ENCODE measurements around the gene TSSC4. TPM values are rescaled to one million over a fixed set of nuclear protein-coding genes. Genes with fewer than 3 reads are reported as not detected.

Gene TSSC4
- total RNA-seq, 2 experiments from 2014 or later: 40.4 to 50.9 TPM

DNA sequence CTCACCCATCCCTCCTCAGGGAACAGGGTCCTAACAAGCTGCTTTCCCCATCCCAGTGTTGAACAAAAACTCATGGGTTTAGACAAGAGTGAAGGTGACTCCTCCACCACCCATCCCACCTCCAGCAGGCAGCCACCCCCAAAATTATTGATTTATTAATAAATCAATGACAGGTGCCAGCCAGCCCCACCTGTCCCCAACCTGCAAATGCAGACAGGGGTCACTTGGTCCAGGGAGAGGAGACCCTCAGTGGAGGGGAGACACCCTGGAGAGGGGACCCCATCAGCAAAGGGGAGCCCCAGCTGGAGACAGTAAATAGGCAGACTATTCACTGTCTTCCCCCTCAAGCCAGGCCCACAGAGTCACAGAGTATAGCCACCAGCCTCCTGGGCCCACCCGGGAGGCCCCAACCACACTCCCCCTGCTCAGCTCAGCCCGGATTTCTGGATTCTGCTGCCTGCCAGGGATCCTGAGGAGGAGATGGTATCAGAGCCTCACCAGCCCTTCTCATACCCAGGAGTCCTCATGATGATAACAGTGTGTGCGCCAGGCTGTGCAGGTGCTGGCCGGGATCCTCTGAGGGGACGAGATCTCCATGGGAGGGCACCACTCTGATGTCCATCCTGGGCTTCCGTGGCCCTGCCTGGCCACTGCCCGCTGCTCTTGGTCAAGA, 32.2 kb upstream of the TSSC4 start:
- no peaks in the 10 kb centered on the region for H3K9me2 ChIP-seq (ENCODE audit: insufficient read depth, low read length)
- no peak overlapping the region for H3K4me3 ChIP-seq (ENCODE audit: low read depth, low read length, poor library complexity, severe bottlenecking)
- BruUV-seq (replicated peaks): no TSS peak
- H3K27ac ChIP-seq (ENCODE audit: low read depth, low read length, poor library complexity, severe bottlenecking): no peak overlapping the region
- H3K9me3 ChIP-seq (ENCODE audit: low read length): no peaks in the 10 kb centered on the region
- intact Hi-C loops (cut with micrococcal nuclease; ENCODE audit: unreplicated experiment): no loop called here
- DNase-seq (ENCODE audit: low spot score): no peak
- TF ChIP-seq, protein P1, sequence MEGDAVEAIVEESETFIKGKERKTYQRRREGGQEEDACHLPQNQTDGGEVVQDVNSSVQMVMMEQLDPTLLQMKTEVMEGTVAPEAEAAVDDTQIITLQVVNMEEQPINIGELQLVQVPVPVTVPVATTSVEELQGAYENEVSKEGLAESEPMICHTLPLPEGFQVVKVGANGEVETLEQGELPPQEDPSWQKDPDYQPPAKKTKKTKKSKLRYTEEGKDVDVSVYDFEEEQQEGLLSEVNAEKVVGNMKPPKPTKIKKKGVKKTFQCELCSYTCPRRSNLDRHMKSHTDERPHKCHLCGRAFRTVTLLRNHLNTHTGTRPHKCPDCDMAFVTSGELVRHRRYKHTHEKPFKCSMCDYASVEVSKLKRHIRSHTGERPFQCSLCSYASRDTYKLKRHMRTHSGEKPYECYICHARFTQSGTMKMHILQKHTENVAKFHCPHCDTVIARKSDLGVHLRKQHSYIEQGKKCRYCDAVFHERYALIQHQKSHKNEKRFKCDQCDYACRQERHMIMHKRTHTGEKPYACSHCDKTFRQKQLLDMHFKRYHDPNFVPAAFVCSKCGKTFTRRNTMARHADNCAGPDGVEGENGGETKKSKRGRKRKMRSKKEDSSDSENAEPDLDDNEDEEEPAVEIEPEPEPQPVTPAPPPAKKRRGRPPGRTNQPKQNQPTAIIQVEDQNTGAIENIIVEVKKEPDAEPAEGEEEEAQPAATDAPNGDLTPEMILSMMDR (conservative IDR thresholded peaks at IDR 0.05; ENCODE audit: low read length): no peak
- no peak for TF ChIP-seq EZH2phosphoT487 (IDR thresholded peaks at IDR 0.05; ENCODE audit: borderline replicate concordance, low read depth, low read length)
- H3K4me1 ChIP-seq (ENCODE audit: insufficient read depth, low read length, poor library complexity, severe bottlenecking): no peaks in the 10 kb centered on the region
- ChIA-PET POLR2A (no interaction called here), CTCF (ENCODE audit: unreplicated experiment) (no interaction called here)
- H3K4me2 ChIP-seq (ENCODE audit: low read length): no peak overlapping the region
- no peaks in the 10 kb centered on the region for H3K36me3 ChIP-seq (ENCODE audit: insufficient read depth, low read length)
- H2AFZ ChIP-seq (ENCODE audit: low read length): no peak overlapping the region
- H4K20me1 ChIP-seq (ENCODE audit: insufficient read depth, low read length): no peaks in the 10 kb centered on the region
- no peaks in the 10 kb centered on the region for H3K79me2 ChIP-seq (ENCODE audit: insufficient read depth, low read depth, low read length)

DNA sequence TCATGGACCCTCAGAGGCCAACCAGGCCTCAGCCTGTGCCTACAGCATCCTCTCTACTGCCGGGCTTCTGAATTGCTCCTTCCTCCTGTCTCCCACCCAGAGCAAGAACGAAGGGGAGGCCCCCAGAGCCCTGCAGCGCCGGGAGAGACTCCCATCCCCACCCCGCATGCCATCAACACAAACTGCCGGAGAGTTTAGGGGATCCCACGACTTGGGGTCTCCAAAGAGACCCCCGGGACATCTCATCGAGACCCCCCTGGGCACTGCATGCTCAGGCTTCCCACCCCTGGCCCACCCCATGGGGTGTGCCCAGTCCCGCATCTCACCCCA, 31.7 kb upstream of the TSSC4 start:
- Histone ChIP-seq H3K9me3 (ENCODE audit: low read length) (no peaks in the 10 kb centered on the region), H3K36me3 (ENCODE audit: insufficient read depth, low read length) (no peaks in the 10 kb centered on the region), H3K4me2 (ENCODE audit: low read length) (no peak overlapping the region), H4K20me1 (ENCODE audit: insufficient read depth, low read length) (no peaks in the 10 kb centered on the region), H3K27ac (ENCODE audit: low read depth, low read length, poor library complexity, severe bottlenecking) (no peak overlapping the region), H3K4me3 (ENCODE audit: low read depth, low read length, poor library complexity, severe bottlenecking) (no peak overlapping the region), H3K4me1 (ENCODE audit: insufficient read depth, low read length, poor library complexity, severe bottlenecking) (no peaks in the 10 kb centered on the region), H3K79me2 (ENCODE audit: insufficient read depth, low read depth, low read length) (no peaks in the 10 kb centered on the region), H3K9me2 (ENCODE audit: insufficient read depth, low read length) (no peaks in the 10 kb centered on the region), H2AFZ (ENCODE audit: low read length) (no peak overlapping the region)
- BruUV-seq (replicated peaks): no TSS peak
- ChIA-PET POLR2A (no interaction called here), CTCF (ENCODE audit: unreplicated experiment) (no interaction called here)
- no peak for TF ChIP-seq EZH2phosphoT487 (IDR thresholded peaks at IDR 0.05; ENCODE audit: borderline replicate concordance, low read depth, low read length)
- DNase-seq (ENCODE audit: low spot score): no peak
- intact Hi-C loops (cut with micrococcal nuclease; ENCODE audit: unreplicated experiment): no loop called here

DNA sequence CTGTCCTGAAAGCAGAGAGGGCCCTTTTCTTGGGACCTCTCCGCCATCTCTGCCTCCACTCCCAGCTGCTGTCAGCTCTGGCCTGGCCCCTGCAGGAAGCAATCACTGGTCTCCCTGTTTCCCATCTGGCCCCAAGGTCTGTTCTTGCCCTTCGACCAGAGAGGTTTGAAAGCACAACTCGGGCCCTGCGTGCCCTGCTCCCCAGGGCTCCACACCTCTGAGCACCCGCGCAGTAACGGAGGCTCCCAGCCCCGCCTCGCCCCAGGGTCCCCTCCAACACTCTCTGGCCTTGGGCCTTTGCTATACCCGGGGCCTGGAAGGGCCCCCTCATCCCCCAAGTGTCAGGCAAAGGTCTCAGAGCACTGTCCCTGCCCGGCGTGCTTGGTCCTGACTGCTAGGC, 31.2 kb upstream of the TSSC4 start:
- Histone ChIP-seq H3K79me2 (ENCODE audit: insufficient read depth, low read depth, low read length) (no peaks in the 10 kb centered on the region), H3K9me3 (ENCODE audit: low read length) (no peaks in the 10 kb centered on the region), H3K4me3 (ENCODE audit: low read depth, low read length, poor library complexity, severe bottlenecking) (no peak overlapping the region), H3K36me3 (ENCODE audit: insufficient read depth, low read length) (no peaks in the 10 kb centered on the region), H3K9me2 (ENCODE audit: insufficient read depth, low read length) (no peaks in the 10 kb centered on the region), H2AFZ (ENCODE audit: low read length) (no peak overlapping the region), H3K4me1 (ENCODE audit: insufficient read depth, low read length, poor library complexity, severe bottlenecking) (no peaks in the 10 kb centered on the region), H3K4me2 (ENCODE audit: low read length) (no peak overlapping the region), H4K20me1 (ENCODE audit: insufficient read depth, low read length) (no peaks in the 10 kb centered on the region), H3K27ac (ENCODE audit: low read depth, low read length, poor library complexity, severe bottlenecking) (no peak overlapping the region)
- no TSS peak for BruUV-seq (replicated peaks)
- POLR2A ChIA-PET: no interaction called here
- DNase-seq (ENCODE audit: low spot score): no peak
- no peak for TF ChIP-seq EZH2phosphoT487 (IDR thresholded peaks at IDR 0.05; ENCODE audit: borderline replicate concordance, low read depth, low read length)
- TF ChIP-seq, protein P1 (conservative IDR thresholded peaks at IDR 0.05; ENCODE audit: low read length): no peak
- CTCF ChIA-PET (ENCODE audit: unreplicated experiment): no interaction called here
- intact Hi-C loops (cut with micrococcal nuclease; ENCODE audit: unreplicated experiment): no loop called here

Data from OCI-LY7 (cell line).